Measurements from ENCODE around the gene PSMB3. TPM values are rescaled to one million over a fixed set of nuclear protein-coding genes. Genes with fewer than 3 reads are reported as not detected.
A peak's percentile ranks its signal among the peaks of the same experiment; 100 is the strongest.
"Not testable (repeated sequence)": the region's sequence is repeated elsewhere in the genome, so short reads cannot be mapped to it uniquely, and the experiment has no call there.

The PSMB3 gene
- total RNA-seq, 2 donors from 2014 or later: 235 to 375 TPM

GRCh38 chr17:38726145-38726544, 26.4 kb upstream of the PSMB3 start:
- H3K27me3 Mint-ChIP-seq; H3K9me3 Mint-ChIP-seq; ATAC-seq (replicated peaks); H3K27ac Mint-ChIP-seq: not testable (repeated sequence)
- H3K4me3 Mint-ChIP-seq: peak overlapping the region; percentile 89
- peaks cover 25% of the 10 kb centered on the region for H3K4me1 Mint-ChIP-seq
- peaks cover 78% of the 10 kb centered on the region for H3K36me3 Mint-ChIP-seq (ENCODE audit: low read depth)

- Mint-ChIP-seq H3K27me3 (no peaks in the 10 kb centered on the region), H3K36me3 (ENCODE audit: low read depth) (peaks cover 83% of the 10 kb centered on the region), H3K4me3 (peak overlapping the region; percentile 89), H3K9me3 (peaks cover 3% of the 10 kb centered on the region), H3K27ac (peak overlapping the region; percentile 95), H3K4me1 (peaks cover 32% of the 10 kb centered on the region)
- ATAC-seq (replicated peaks): peak; percentile 67
These were observed 24.8 kb upstream of the PSMB3 start for GRCh38 chr17:38727736-38728135.

- Mint-ChIP-seq H3K4me3 (peak overlapping the region; percentile 89), H3K36me3 (ENCODE audit: low read depth) (peaks cover 83% of the 10 kb centered on the region), H3K27ac (peak overlapping the region; percentile 95), H3K4me1 (peaks cover 39% of the 10 kb centered on the region), H3K27me3 (no peaks in the 10 kb centered on the region), H3K9me3 (peaks cover 3% of the 10 kb centered on the region)
- ATAC-seq (replicated peaks): peak; percentile 22
These were observed 24.2 kb upstream of the PSMB3 start for GRCh38 chr17:38728290-38728831.

- peak overlapping the region; percentile 89 for H3K4me3 Mint-ChIP-seq
- no peak for ATAC-seq (replicated peaks)
These were observed 23.1 kb upstream of the PSMB3 start for GRCh38 chr17:38729368-38729885.

GRCh38 chr17:38729886-38730525, 22.5 kb upstream of the PSMB3 start, which contains the start of gene CISD3:
Gene CISD3 (plus strand): TSS chr17:38730341. CDS start chr17:38730359, 18 bp downstream.
- peaks cover 52% of the 10 kb centered on the region for H3K4me1 Mint-ChIP-seq
- peak within 1 kb of the TSS; percentile 93 for H3K4me3 Mint-ChIP-seq
- H3K27me3 Mint-ChIP-seq: no peaks in the 10 kb centered on the region
- peaks cover 81% of the 10 kb centered on the region for H3K36me3 Mint-ChIP-seq (ENCODE audit: low read depth)
- peak within 1 kb of the TSS; percentile 95 for H3K27ac Mint-ChIP-seq
- H3K9me3 Mint-ChIP-seq: peaks cover 3% of the 10 kb centered on the region
- ATAC-seq (replicated peaks): peak; percentile 71

More at GRCh38 chr17:38729368-38729885, 23.1 kb upstream of the PSMB3 start:
- no peaks in the 10 kb centered on the region for H3K27me3 Mint-ChIP-seq
- peak overlapping the region; percentile 95 for H3K27ac Mint-ChIP-seq
- peaks cover 82% of the 10 kb centered on the region for H3K36me3 Mint-ChIP-seq (ENCODE audit: low read depth)
- peaks cover 3% of the 10 kb centered on the region for H3K9me3 Mint-ChIP-seq
- H3K4me1 Mint-ChIP-seq: peaks cover 46% of the 10 kb centered on the region

- Mint-ChIP-seq H3K4me1 (peaks cover 54% of the 10 kb centered on the region), H3K27me3 (no peaks in the 10 kb centered on the region), H3K36me3 (ENCODE audit: low read depth) (peaks cover 74% of the 10 kb centered on the region), H3K9me3 (peaks cover 3% of the 10 kb centered on the region), H3K4me3 (peak overlapping the region; percentile 93), H3K27ac (peak overlapping the region; percentile 94)
- no peak for ATAC-seq (replicated peaks)
These were observed 21.8 kb upstream of the PSMB3 start for GRCh38 chr17:38730526-38731379.

GRCh38 chr17:38731526-38732294, 20.8 kb upstream of the PSMB3 start:
- Mint-ChIP-seq H3K27ac (peak overlapping the region; percentile 94), H3K36me3 (ENCODE audit: low read depth) (peaks cover 72% of the 10 kb centered on the region), H3K27me3 (no peaks in the 10 kb centered on the region), H3K9me3 (peaks cover 3% of the 10 kb centered on the region), H3K4me1 (peaks cover 54% of the 10 kb centered on the region), H3K4me3 (peak overlapping the region; percentile 93)
- no peak for ATAC-seq (replicated peaks)

GRCh38 chr17:38732376-38733281, 19.9 kb upstream of the PSMB3 start:
- peaks cover 52% of the 10 kb centered on the region for H3K4me1 Mint-ChIP-seq
- H3K27ac Mint-ChIP-seq: peak overlapping the region; percentile 94
- H3K27me3 Mint-ChIP-seq: no peaks in the 10 kb centered on the region
- H3K4me3 Mint-ChIP-seq: peak overlapping the region; percentile 93
- peaks cover 3% of the 10 kb centered on the region for H3K9me3 Mint-ChIP-seq
- peaks cover 64% of the 10 kb centered on the region for H3K36me3 Mint-ChIP-seq (ENCODE audit: low read depth)
- no peak for ATAC-seq (replicated peaks)

GRCh38 chr17:38733282-38733981, 19.1 kb upstream of the PSMB3 start:
- H3K4me1 Mint-ChIP-seq: peaks cover 44% of the 10 kb centered on the region
- no peaks in the 10 kb centered on the region for H3K27me3 Mint-ChIP-seq
- H3K4me3 Mint-ChIP-seq: peak overlapping the region; percentile 93
- peaks cover 56% of the 10 kb centered on the region for H3K36me3 Mint-ChIP-seq (ENCODE audit: low read depth)
- no peak for ATAC-seq (replicated peaks)
- H3K9me3 Mint-ChIP-seq: no peaks in the 10 kb centered on the region
- peak overlapping the region; percentile 94 for H3K27ac Mint-ChIP-seq

- Mint-ChIP-seq H3K9me3 (no peaks in the 10 kb centered on the region), H3K4me1 (peaks cover 36% of the 10 kb centered on the region), H3K36me3 (ENCODE audit: low read depth) (peaks cover 48% of the 10 kb centered on the region), H3K27me3 (no peaks in the 10 kb centered on the region), H3K27ac (peak overlapping the region; percentile 94), H3K4me3 (peak overlapping the region; percentile 93)
- no peak for ATAC-seq (replicated peaks)
These were observed 18.3 kb upstream of the PSMB3 start for GRCh38 chr17:38733982-38734973.

GRCh38 chr17:38735161-38735997, 17.2 kb upstream of the PSMB3 start:
- H3K9me3 Mint-ChIP-seq: no peaks in the 10 kb centered on the region
- no peaks in the 10 kb centered on the region for H3K27me3 Mint-ChIP-seq
- H3K36me3 Mint-ChIP-seq (ENCODE audit: low read depth): peaks cover 43% of the 10 kb centered on the region
- H3K4me1 Mint-ChIP-seq: peaks cover 33% of the 10 kb centered on the region
- ATAC-seq (replicated peaks): no peak
- no peak overlapping the region for H3K27ac Mint-ChIP-seq
- H3K4me3 Mint-ChIP-seq: no peak overlapping the region
